IPS-NIHi11 (cell line): ENCODE data around the gene ZNF821.
"Not testable (repeated sequence)": the region's sequence is repeated elsewhere in the genome, so short reads cannot be mapped to it uniquely, and the experiment has no call there.

Experiments
- DNase-seq: peaks from one replicate; pipeline ENCODE4 v3.0.0; 2012; ENCODE audit warnings: mixed read lengths, low spot score

Gene ZNF821

GRCh38 chr16:71883849-71884638 is at the start of gene ZNF821:
Gene ZNF821, minus strand, starts transcription at chr16:71884182. Its CDS starts 4,236 bp downstream, at chr16:71879946.
- DNase-seq: peak; percentile 99

- no peak for DNase-seq
Measured at GRCh38 chr16:71933017-71933416, 49.0 kb upstream of the ZNF821 start.

GRCh38 chr16:71931599-71931998 is 47.6 kb upstream of the ZNF821 start:
- DNase-seq: no peak

GRCh38 chr16:71931001-71931400 is 47.0 kb upstream of the ZNF821 start:
- DNase-seq: no peak

- DNase-seq: no peak
Measured at GRCh38 chr16:71930013-71930563, 46.1 kb upstream of the ZNF821 start.

GRCh38 chr16:71929048-71929447 is 45.1 kb upstream of the ZNF821 start:
- no peak for DNase-seq

- DNase-seq: no peak
Measured at GRCh38 chr16:71927787-71928186, 43.8 kb upstream of the ZNF821 start.

GRCh38 chr16:71927383-71927782 is 43.4 kb upstream of the ZNF821 start:
- no peak for DNase-seq

- no peak for DNase-seq
Measured at GRCh38 chr16:71924710-71925109, 40.7 kb upstream of the ZNF821 start.

- no peak for DNase-seq
Measured at GRCh38 chr16:71923941-71924690, 40.1 kb upstream of the ZNF821 start.

- no peak for DNase-seq
Measured at GRCh38 chr16:71920658-71921057, 36.7 kb upstream of the ZNF821 start.

GRCh38 chr16:71919035-71919434 is 35.1 kb upstream of the ZNF821 start:
- DNase-seq: no peak

- DNase-seq: no peak
Measured at GRCh38 chr16:71917900-71918299, 33.9 kb upstream of the ZNF821 start.

GRCh38 chr16:71916397-71916920 is 32.5 kb upstream of the ZNF821 start:
- DNase-seq: no peak

GRCh38 chr16:71915350-71915749 is 31.4 kb upstream of the ZNF821 start:
- no peak for DNase-seq

GRCh38 chr16:71914802-71915201 is 30.8 kb upstream of the ZNF821 start:
- DNase-seq: no peak

GRCh38 chr16:71912534-71913275 is 28.7 kb upstream of the ZNF821 start:
- DNase-seq: no peak

- DNase-seq: no peak
Measured at GRCh38 chr16:71911121-71911520, 27.1 kb upstream of the ZNF821 start.

GRCh38 chr16:71905765-71906164 is 21.8 kb upstream of the ZNF821 start:
- not testable (repeated sequence) for DNase-seq

GRCh38 chr16:71904239-71904638 is 20.3 kb upstream of the ZNF821 start:
- no peak for DNase-seq

- no peak for DNase-seq
Measured at GRCh38 chr16:71903608-71904007, 19.6 kb upstream of the ZNF821 start.
